Measurements from ENCODE around the gene TNK1. TPM values are rescaled to one million over a fixed set of nuclear protein-coding genes. Genes with fewer than 3 reads are reported as not detected.
A peak's percentile ranks its signal among the peaks of the same experiment; 100 is the strongest.
"Not testable (repeated sequence)": the region's sequence is repeated elsewhere in the genome, so short reads cannot be mapped to it uniquely, and the experiment has no call there.

TNK1 gene
- total RNA-seq, 1 donor from 2014 or later: 2.5 TPM

- DNase-seq: no peak
These were observed 25.3 kb upstream of the TNK1 start for GRCh38 chr17:7355573-7355972.

- peak; percentile 42 for DNase-seq
These were observed 24.8 kb upstream of the TNK1 start for GRCh38 chr17:7356072-7356549.

GRCh38 chr17:7356756-7357155, 24.1 kb upstream of the TNK1 start:
- peak; percentile 37 for DNase-seq

GRCh38 chr17:7357381-7357780, 23.5 kb upstream of the TNK1 start:
- no peak for DNase-seq

GRCh38 chr17:7361906-7362305, 19.0 kb upstream of the TNK1 start:
- no peak for DNase-seq

GRCh38 chr17:7363311-7363710, 17.6 kb upstream of the TNK1 start:
- no peak for DNase-seq

GRCh38 chr17:7365963-7366362, 14.9 kb upstream of the TNK1 start:
- DNase-seq: not testable (repeated sequence)

GRCh38 chr17:7367083-7367482, 13.8 kb upstream of the TNK1 start:
- no peak for DNase-seq

- no peak for DNase-seq
These were observed 12.8 kb upstream of the TNK1 start for GRCh38 chr17:7367918-7368598.

GRCh38 chr17:7368599-7368994, 12.3 kb upstream of the TNK1 start:
- not testable (repeated sequence) for DNase-seq

- DNase-seq: no peak
These were observed 11.1 kb upstream of the TNK1 start for GRCh38 chr17:7369825-7370224.

- no peak for DNase-seq
These were observed 10.0 kb upstream of the TNK1 start for GRCh38 chr17:7370853-7371252.

GRCh38 chr17:7374353-7374752, 6.5 kb upstream of the TNK1 start:
- DNase-seq: no peak

GRCh38 chr17:7379134-7379533, 1.8 kb upstream of the TNK1 start:
- no peak for DNase-seq

- DNase-seq: no peak
These were observed 568 bp upstream of the TNK1 start for GRCh38 chr17:7380321-7380720.

GRCh38 chr17:7382901-7383300, 2.0 kb downstream of the TNK1 start:
- DNase-seq: no peak

GRCh38 chr17:7383371-7383741, 2.5 kb downstream of the TNK1 start:
- DNase-seq: no peak

- no peak for DNase-seq
These were observed 3.0 kb downstream of the TNK1 start for GRCh38 chr17:7383742-7384488.

- DNase-seq: no peak
These were observed 3.7 kb downstream of the TNK1 start for GRCh38 chr17:7384489-7385081.

GRCh38 chr17:7388856-7389255, 8.0 kb downstream of the TNK1 start:
- DNase-seq: no peak

GRCh38 chr17:7389924-7390910, 9.3 kb downstream of the TNK1 start:
- no peak for DNase-seq

GRCh38 chr17:7391307-7391706, 10.4 kb downstream of the TNK1 start:
- no peak for DNase-seq

Data from skin of body (tissue), 2 donors.